Measurements from ENCODE around the gene LIPI. TPM values are rescaled to one million over a fixed set of nuclear protein-coding genes. Genes with fewer than 3 reads are reported as not detected.
"Not testable (repeated sequence)": the region's sequence is repeated elsewhere in the genome, so short reads cannot be mapped to it uniquely, and the experiment has no call there.

The LIPI gene
- polyA plus RNA-seq, 1 donor (not counting 4 experiments of a cell fraction or from before 2014, with no cell fraction given), result not detected

- H3K27me3 ChIP-seq (ENCODE audit: control insufficient read depth, extremely low read depth, insufficient read depth, low read length); H3K4me3 ChIP-seq (ENCODE audit: control insufficient read depth in 2 of 3, extremely low read depth in 1 of 3, insufficient read depth in 2 of 3, low read depth in 1 of 3, low read length in 3 of 3); FAIRE-seq; DNase-seq (ENCODE audit: low read depth, low spot score); H3K9me1 ChIP-seq (ENCODE audit: control insufficient read depth, extremely low read depth, insufficient read depth, low read length); H3K36me3 ChIP-seq (ENCODE audit: control insufficient read depth in 2 of 2, extremely low read depth in 1 of 2, insufficient read depth in 2 of 2, low read length in 2 of 2); H2AFZ ChIP-seq (ENCODE audit: control insufficient read depth, low read length); H3K79me2 ChIP-seq (ENCODE audit: control insufficient read depth, insufficient read depth, low read length); H4K20me1 ChIP-seq (ENCODE audit: control insufficient read depth, extremely low read depth, insufficient read depth, low read length); H3K9ac ChIP-seq (ENCODE audit: control insufficient read depth, extremely low read depth, insufficient read depth, low read length); H3K9me3 ChIP-seq (ENCODE audit: control insufficient read depth, low read depth, low read length); H3K27ac ChIP-seq (ENCODE audit: control insufficient read depth, insufficient read depth, low read length); dilution Hi-C loops (cut with MboI; ENCODE audit: extremely low pct_ligation_motif_present, low sequenced_read_pairs); H3K4me2 ChIP-seq (ENCODE audit: control insufficient read depth, extremely low read depth, insufficient read depth, low read depth, low read length); H3K4me1 ChIP-seq (ENCODE audit: control insufficient read depth, extremely low read depth, insufficient read depth, low read length): not testable (repeated sequence)
Measured at GRCh38 chr21:14062684-14063083, 148.1 kb downstream of the LIPI start.

- H3K9me1 ChIP-seq (ENCODE audit: control insufficient read depth, extremely low read depth, insufficient read depth, low read length); H2AFZ ChIP-seq (ENCODE audit: control insufficient read depth, low read length); H3K27me3 ChIP-seq (ENCODE audit: control insufficient read depth, extremely low read depth, insufficient read depth, low read length); H3K27ac ChIP-seq (ENCODE audit: control insufficient read depth, insufficient read depth, low read length); H3K9ac ChIP-seq (ENCODE audit: control insufficient read depth, extremely low read depth, insufficient read depth, low read length); H3K36me3 ChIP-seq (ENCODE audit: control insufficient read depth in 2 of 2, extremely low read depth in 1 of 2, insufficient read depth in 2 of 2, low read length in 2 of 2); H3K4me1 ChIP-seq (ENCODE audit: control insufficient read depth, extremely low read depth, insufficient read depth, low read length); H3K4me2 ChIP-seq (ENCODE audit: control insufficient read depth, extremely low read depth, insufficient read depth, low read depth, low read length); DNase-seq (ENCODE audit: low read depth, low spot score); H3K79me2 ChIP-seq (ENCODE audit: control insufficient read depth, insufficient read depth, low read length); dilution Hi-C loops (cut with MboI; ENCODE audit: extremely low pct_ligation_motif_present, low sequenced_read_pairs); H4K20me1 ChIP-seq (ENCODE audit: control insufficient read depth, extremely low read depth, insufficient read depth, low read length); H3K9me3 ChIP-seq (ENCODE audit: control insufficient read depth, low read depth, low read length); H3K4me3 ChIP-seq (ENCODE audit: control insufficient read depth in 2 of 3, extremely low read depth in 1 of 3, insufficient read depth in 2 of 3, low read depth in 1 of 3, low read length in 3 of 3); FAIRE-seq: not testable (repeated sequence)
Measured at GRCh38 chr21:14061820-14062219, 148.9 kb downstream of the LIPI start.

GRCh38 chr21:14058995-14059627 lies 151.6 kb downstream of the LIPI start:
- H3K9me1 ChIP-seq (ENCODE audit: control insufficient read depth, extremely low read depth, insufficient read depth, low read length); H3K79me2 ChIP-seq (ENCODE audit: control insufficient read depth, insufficient read depth, low read length); H3K4me3 ChIP-seq (ENCODE audit: control insufficient read depth in 2 of 3, extremely low read depth in 1 of 3, insufficient read depth in 2 of 3, low read depth in 1 of 3, low read length in 3 of 3); dilution Hi-C loops (cut with MboI; ENCODE audit: extremely low pct_ligation_motif_present, low sequenced_read_pairs); H3K9ac ChIP-seq (ENCODE audit: control insufficient read depth, extremely low read depth, insufficient read depth, low read length); H3K9me3 ChIP-seq (ENCODE audit: control insufficient read depth, low read depth, low read length); H3K36me3 ChIP-seq (ENCODE audit: control insufficient read depth in 2 of 2, extremely low read depth in 1 of 2, insufficient read depth in 2 of 2, low read length in 2 of 2); H4K20me1 ChIP-seq (ENCODE audit: control insufficient read depth, extremely low read depth, insufficient read depth, low read length); H3K4me1 ChIP-seq (ENCODE audit: control insufficient read depth, extremely low read depth, insufficient read depth, low read length); H3K27me3 ChIP-seq (ENCODE audit: control insufficient read depth, extremely low read depth, insufficient read depth, low read length); DNase-seq (ENCODE audit: low read depth, low spot score); H3K27ac ChIP-seq (ENCODE audit: control insufficient read depth, insufficient read depth, low read length); H2AFZ ChIP-seq (ENCODE audit: control insufficient read depth, low read length); H3K4me2 ChIP-seq (ENCODE audit: control insufficient read depth, extremely low read depth, insufficient read depth, low read depth, low read length); FAIRE-seq: not testable (repeated sequence)

Small RNAs within 50 kb of the gene (small RNA-seq; reads per million reads assigned to genes)
- gene RF01518 (ENCODE audit: insufficient read length in 3 of 3, low read depth in 3 of 3, low replicate concordance in 1 of 3) (0 reads per million in 3 experiments), gene RNA5SP488 (ENCODE audit: insufficient read length in 3 of 3, low read depth in 3 of 3, low replicate concordance in 1 of 3) (0 reads per million in 3 experiments)

Other genes starting within 250 kb of the LIPI start
- gene RBM11, start 5.2 kb upstream of the LIPI start, polyA plus RNA-seq, result 0.37 to 0.55 TPM (median 0.54 TPM) in 3 replicates
- gene HSPA13, start 172.2 kb upstream of the LIPI start, polyA plus RNA-seq, result 9.1 to 16.1 TPM (median 9.6 TPM) in 3 replicates